LNCaP clone FGC (cell line): ENCODE measurements around the gene PTPRM.
A peak's percentile ranks its signal among the peaks of the same experiment; 100 is the strongest.

Source experiments
- DNase-seq: peaks from one replicate; pipeline ENCODE4 v3.0.0-alpha.2; 2011; ENCODE audit warnings: low read depth
- H3K4me3 ChIP-seq: 2 replicates; pipeline ENCODE4 v1.5.1; 2011; ENCODE audit warnings: mild to moderate bottlenecking, low read depth, low read length, control low read depth
- TF ChIP-seq, protein P1 (sequence below): IDR thresholded peaks from 2 replicates; pipeline ENCODE4 v1.5.1; 2012; ENCODE audit warnings: mild to moderate bottlenecking; ENCODE audit not compliant: control insufficient read depth, insufficient read depth; ENCODE audit errors: extremely low read depth

Gene PTPRM

DNA sequence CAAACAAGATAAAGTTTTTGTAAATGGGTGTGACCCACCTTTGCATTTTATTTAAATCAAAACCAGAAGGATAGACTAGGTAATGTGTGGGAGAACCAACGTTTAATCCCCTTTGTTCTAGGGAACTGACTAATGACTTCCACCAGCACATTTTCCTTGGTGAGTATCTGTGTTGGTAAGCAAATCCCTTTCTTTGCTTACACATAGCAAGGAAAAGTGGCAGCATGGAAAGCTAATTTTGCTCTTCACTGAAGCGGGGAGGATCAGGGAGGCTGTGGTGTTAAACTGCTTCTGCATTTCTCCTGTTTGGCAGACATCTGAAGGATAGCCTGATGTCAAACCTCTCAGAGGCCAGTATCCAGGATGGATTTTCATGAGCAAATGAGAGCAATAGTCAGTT lies 331.1 kb downstream of the PTPRM start:
- DNase-seq, result no peak
- TF ChIP-seq, protein P1, sequence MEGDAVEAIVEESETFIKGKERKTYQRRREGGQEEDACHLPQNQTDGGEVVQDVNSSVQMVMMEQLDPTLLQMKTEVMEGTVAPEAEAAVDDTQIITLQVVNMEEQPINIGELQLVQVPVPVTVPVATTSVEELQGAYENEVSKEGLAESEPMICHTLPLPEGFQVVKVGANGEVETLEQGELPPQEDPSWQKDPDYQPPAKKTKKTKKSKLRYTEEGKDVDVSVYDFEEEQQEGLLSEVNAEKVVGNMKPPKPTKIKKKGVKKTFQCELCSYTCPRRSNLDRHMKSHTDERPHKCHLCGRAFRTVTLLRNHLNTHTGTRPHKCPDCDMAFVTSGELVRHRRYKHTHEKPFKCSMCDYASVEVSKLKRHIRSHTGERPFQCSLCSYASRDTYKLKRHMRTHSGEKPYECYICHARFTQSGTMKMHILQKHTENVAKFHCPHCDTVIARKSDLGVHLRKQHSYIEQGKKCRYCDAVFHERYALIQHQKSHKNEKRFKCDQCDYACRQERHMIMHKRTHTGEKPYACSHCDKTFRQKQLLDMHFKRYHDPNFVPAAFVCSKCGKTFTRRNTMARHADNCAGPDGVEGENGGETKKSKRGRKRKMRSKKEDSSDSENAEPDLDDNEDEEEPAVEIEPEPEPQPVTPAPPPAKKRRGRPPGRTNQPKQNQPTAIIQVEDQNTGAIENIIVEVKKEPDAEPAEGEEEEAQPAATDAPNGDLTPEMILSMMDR, result no peak
- no peak overlapping the region for H3K4me3 ChIP-seq

DNA sequence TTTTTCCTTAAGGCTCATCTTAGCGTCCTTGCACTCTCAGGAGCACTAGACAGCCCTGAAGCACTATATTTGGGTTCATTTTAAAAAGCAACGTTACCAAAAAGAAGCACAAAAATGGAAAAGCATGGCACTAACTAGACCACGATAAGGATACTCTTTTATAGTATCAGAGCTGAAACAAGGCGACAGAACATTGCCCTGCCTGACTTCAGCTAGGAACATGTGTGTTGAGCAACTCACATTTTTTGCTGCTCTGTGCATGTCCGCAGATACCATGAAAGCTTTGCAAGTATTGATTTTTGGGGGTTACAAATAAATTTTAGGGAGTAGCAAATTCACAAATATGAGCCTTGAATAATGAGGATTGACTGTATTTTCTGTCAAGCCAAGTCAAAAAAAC lies 332.0 kb downstream of the PTPRM start:
- no peak for DNase-seq
- H3K4me3 ChIP-seq, result no peak overlapping the region
- TF ChIP-seq, protein P1, result no peak

DNA sequence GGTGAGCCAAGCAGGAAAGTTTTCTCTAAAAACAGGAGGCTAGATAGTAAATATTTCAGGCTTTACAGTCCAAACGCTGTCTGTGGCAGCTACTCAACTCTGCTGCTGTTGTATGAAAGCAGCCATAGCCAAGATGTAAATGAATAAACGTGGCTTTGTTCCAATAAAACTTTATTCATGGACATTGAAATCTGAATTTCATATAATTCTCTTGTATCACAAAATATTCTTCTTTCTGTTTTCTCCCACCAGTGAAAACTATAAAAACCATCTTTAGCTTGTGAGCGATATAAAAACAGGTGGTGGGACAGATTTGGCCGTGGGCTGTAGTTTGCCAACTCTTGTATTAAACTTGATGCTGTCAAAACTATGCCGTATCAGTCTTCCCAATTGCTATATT lies 333.0 kb downstream of the PTPRM start:
- TF ChIP-seq, protein P1, result no peak
- no peak overlapping the region for H3K4me3 ChIP-seq
- no peak for DNase-seq

DNA sequence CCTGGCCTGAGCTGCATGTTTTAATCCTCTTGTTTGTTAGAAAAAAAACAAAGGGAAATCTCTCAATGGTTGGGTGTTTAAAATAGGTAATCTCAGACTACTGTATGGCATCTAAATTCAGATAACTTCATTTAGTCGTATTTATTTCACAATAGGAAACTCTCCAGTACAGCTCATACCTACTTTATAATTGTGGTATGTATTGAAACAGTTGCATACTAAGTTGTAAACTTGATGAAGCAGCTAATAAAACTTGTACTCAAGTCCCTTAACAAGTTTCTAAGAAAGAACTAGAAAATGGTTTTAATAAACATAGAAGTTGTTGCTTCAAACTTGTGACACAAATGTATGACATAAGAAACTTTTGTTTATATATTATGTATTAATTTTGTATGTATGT lies 334.5 kb downstream of the PTPRM start:
- H3K4me3 ChIP-seq, result no peak overlapping the region
- DNase-seq, result no peak
- TF ChIP-seq, protein P1, result no peak

DNA sequence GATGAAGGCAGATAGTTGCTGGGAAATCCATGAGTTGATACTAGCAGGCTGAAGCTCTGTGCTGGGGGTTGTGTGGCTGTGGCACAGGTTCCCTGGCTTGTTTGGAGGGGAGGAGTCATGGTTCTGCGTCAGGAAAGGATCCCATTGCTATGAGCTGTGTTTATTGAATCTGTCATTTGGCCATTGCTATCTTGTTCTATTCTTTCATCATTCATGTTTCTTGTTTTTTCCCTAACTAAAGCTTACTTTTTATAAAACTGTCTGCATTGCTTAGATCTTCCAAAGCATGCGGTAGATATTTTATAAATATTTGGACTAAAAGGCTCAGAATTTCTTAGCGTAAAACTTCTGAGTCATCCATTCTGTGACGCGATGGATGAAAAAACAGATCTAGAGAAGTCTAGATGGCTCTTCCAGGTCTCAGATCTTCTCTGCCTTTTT lies 335.3 kb downstream of the PTPRM start:
- TF ChIP-seq, protein P1, result no peak
- no peak for DNase-seq
- H3K4me3 ChIP-seq, result no peak overlapping the region

DNA sequence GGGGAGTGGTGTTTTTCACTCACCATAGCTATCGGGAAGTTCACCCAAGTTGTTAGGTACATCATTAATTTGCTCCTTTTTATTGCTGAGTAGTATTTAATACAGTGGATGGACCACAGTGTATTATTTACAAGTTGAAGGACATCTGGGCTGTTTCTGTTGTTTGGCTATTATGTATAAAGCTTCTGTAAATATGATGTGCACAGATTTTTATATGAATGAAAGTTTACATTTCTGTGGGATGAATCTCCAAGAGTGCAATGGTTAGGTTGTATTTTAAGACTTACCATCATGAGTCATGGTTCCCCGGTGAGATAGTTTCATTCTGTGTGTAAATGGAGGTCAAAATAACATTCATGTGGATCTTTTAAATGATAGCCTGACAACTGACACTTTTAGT lies 337.4 kb downstream of the PTPRM start:
- peak; percentile 46 for DNase-seq
- H3K4me3 ChIP-seq, result no peak overlapping the region
- TF ChIP-seq, protein P1, result no peak

DNA sequence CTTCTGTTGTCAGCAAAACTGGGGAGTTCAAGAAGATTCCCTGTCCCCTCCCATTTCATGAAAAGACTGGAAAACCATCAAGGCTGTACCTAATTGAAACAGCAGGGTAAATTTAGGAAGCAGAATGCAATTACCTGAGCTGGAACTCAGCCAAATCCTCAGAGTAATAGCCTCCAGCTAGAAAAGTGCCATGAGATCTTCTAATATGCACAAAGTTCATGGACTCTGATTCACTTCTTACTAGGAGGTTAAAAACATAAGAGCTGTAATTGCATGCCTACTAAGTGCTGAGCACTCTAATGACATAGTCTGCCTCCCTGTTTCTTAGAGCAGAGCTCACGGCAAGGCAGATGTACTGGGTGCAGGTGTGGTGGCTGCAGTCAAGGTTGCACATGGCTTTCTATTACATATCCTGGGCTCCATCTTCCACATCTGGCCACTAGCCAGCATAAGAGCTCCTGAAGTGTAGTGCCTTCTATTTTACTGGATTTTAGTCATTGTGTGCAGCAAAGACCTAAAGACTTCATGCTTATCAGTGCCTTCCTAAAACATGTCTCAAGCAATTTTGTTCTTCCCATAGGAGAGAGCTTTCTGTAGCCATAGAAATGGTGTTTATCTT lies 341.7 kb downstream of the PTPRM start:
- no peak overlapping the region for H3K4me3 ChIP-seq
- no peak for DNase-seq
- TF ChIP-seq, protein P1, result no peak
